Stimulated activated CD8-positive, alpha-beta memory T cell treated with anti-CD3 and anti-CD28 coated beads, Interleukin-7, amount 100 ng/mL, for 24 hours (primary cell): Measurements from ENCODE around the gene DERA.
"Not testable (repeated sequence)": the region's sequence is repeated elsewhere in the genome, so short reads cannot be mapped to it uniquely, and the experiment has no call there.

ENCODE experiments used
- DNase-seq: peaks from one replicate; pipeline ENCODE4 v3.0.0-alpha.2; 2020; ENCODE audit warnings: low read depth

Gene DERA

DNA sequence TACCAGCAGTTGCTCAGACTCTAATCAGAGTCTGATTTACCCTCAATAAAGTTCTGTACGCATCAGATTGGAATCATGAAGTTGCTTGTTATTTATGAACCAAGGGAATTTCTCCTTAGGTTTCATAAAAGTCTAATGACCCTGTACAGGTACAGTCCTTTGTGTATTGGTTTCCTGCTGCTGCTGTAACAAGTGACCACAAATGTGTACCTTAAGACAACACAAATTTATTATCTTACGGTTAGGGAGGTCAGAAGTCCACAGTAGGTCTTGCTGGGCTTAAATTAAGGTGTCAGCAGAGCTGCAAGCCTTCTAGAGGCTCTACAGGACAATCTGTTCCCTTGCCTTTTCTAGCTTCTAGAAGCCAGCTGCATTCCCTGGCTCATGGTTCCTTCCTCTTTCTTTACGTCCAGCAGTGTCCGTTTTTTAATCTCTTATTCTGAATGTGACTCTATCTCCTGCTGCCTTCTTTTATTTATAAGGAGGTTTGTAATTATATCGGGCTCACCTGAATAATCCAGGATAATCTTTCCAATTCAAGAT is 6.7 kb upstream of the DERA start:
- DNase-seq, result no peak

DNA sequence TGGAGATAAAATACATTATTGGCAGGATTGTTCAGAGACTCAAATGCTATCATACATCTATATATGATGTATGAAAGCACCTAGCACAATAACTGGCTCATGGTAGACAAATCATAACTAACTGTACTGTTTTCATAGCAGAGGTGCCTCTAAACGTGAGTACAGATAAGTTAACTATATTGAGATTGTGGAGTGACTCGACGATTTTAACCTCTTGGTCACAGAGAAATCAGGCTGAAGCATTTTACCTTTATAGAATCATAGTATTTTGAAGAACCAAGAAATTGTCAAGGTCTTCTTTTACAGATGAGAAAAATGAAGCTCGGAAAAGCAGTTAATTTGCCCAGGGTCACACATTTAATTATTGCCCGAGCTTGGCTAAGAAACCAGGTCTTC is 666 bp upstream of the DERA start:
- DNase-seq, result no peak

DNA sequence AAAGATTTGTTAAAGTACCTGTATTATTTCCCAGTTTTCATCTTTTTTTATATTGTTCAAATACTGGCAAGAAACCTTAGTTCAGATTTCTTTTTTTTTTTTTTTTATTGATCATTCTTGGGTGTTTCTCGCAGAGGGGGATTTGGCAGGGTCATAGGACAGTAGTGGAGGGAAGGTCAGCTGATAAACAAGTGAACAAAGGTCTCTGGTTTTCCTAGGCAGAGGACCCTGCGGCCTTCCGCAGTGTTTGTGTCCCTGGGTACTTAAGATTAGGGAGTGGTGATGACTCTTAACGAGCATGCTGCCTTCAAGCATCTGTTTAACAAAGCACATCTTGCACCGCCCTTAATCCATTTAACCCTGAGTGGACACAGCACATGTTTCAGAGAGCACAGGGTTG is 799 bp downstream of the DERA start:
- not testable (repeated sequence) for DNase-seq

DNA sequence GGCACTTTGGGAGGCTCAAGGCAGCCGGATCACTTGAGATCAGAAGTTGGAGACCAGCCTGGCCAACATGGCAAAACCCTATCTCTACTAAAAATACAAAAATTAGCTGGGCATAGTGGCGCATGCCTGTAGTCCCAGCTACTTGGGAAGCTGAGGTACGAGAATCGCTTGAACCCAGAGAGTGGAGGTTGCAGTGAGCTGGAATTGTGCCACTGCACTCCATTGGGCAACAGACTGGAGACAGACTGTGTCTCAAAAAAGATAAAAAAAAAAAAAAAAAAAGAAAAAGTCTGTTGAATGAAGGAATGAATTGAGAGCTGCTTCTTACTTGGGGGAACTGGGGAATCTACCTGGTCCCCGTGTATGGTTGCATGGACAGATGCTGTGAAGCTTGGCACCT is 3.0 kb downstream of the DERA start:
- DNase-seq, result not testable (repeated sequence)

DNA sequence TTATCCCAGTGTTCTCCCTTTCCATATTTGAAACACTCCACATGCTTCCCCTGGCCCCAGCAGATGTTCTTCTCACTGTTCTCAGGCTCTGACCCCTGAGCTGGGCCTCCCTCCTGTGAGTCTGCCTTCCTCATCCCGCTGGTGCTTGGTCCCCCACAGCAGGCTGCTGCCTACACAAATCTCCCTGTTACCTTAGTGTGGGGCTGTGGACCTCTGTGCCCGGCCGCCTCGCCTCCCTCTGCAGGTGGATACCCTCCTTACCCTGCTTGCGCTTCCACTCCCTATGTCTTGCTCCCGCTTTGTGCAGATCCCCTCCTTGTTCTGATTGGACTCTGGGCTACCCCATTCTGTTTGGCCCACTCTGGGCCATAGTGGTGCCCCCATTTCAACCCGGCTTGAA is 6.9 kb downstream of the DERA start:
- DNase-seq, result no peak

DNA sequence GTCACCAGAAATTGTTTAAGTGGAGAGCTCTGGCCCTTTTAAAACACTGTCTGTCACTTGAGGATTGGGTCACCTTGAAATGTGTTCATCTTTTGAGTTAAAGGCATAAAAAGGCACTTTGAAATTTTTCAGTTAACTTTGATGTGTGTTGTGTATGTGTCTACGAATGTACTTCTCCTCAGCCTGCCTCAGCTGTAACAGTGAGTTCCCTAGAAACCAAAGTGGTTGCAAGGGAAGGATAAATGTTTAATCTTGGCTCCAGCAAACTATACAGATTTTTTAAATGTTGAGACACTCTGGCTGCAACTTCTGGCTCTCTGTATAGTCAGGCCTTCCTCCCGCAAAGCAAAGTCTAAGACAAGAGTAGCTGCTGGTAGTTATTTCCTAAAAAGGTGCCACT is 8.3 kb downstream of the DERA start:
- DNase-seq, result no peak

DNA sequence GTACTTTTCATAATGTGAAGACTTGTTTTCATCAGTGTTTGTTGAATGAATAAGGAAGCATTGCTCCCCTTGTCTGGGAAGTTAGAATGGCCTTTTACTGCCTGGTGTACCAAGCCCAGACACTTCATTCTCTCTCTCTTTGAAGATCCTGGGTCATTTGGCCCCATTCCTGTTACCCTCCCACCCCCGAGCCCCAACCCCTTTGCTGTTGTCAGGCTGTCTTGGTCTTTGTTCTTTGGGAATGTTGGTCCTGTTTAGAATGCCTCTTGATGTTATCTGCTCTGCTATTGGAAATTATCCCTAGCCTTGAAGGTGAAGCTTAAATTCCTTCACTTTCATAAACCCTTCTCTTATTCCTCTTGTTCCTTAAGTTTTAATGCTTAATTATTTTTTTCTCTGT is 13.8 kb downstream of the DERA start:
- no peak for DNase-seq

DNA sequence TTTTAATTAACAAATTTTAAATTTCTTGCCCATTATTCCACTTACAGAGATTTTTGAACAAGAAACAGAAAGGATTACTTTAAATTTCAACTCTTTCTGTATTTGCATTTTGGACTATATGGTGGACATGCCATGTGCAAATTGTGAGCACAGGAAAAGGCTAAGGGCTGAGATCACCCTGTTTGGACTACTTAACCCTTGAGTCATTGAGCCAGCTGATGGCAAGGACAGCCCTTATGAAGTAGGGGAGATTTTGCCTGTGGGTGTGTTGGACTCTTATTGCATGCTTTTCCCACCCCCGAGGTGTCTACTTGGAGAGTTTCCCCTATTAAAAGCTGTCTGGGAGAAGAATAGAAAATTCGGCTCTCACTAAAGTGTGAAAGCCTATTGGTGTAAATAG is 17.2 kb downstream of the DERA start:
- no peak for DNase-seq

DNA sequence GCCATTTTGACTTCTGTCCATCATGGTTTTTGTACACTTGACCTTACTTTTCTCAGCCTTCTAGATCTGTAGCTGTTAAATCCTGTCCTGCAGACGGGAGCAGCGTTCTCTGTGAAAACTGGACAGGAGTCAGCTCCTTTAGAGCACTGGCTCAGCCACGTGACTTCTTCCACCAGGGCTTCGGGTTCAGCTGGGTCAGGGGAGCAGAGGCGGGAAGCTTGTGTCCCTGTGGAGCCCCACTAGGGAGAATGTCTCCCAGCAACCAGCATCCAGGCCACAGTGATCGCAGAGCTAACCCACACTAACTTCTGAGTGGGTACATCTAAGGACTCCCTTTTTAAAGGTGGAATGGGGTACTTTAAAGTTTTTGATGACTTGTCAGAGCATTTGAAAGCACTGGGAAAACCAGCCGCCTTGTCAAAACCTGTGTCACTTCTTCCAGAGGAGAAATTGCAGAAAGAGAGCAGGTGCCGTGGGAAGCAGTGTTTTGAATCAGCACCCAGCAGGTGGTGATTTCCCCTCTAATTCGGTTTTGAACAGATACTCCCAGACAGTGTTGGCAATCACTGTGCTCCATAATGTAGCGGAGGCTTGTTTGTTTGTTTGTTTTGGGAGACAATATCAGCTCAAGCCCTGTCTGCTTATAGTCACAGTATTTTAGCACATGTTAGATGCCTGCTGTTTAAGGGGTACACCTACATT is 17.9 kb downstream of the DERA start:
- DNase-seq, result no peak

DNA sequence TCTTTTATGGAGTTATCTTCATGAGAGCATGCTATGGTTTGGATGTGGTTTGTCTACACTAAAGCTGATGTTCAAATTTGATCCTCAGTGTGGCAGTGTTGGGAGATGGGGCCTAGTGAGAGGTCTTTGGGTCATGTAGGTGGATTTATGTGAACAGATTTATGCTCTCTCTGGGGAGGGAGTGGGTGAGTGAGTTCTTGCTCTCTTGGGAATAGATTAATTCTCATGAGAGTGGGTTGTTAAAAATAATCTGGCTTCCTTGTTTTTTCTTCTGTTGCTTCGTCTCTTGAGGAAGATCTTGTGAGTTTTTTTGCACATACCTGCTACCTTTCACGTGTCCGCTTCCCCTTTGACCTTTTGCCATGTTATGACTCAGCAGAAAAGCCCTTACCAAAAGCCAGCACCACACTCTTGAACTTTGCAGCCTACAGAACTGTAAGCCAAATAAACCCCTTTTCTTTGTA is 20.5 kb downstream of the DERA start:
- no peak for DNase-seq

DNA sequence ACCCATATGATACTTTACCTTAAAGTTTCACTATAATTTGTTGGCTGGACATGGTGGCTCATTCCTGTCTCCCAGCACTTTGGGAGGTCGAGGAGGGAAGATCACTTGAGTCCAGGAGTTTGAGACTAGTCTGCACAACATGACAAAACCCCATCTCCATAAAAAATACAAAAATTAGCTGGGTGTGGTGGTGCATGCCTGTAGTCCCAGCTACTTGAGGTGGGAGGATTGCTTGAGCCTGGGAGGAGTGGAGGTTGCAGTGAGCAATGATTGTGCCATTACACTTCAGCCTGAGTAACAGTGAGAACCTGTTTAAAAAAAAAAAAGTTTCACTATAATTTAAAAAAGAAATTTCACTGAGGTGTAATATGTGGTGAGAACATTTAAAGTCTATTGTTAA is 21.2 kb downstream of the DERA start:
- DNase-seq, result no peak

DNA sequence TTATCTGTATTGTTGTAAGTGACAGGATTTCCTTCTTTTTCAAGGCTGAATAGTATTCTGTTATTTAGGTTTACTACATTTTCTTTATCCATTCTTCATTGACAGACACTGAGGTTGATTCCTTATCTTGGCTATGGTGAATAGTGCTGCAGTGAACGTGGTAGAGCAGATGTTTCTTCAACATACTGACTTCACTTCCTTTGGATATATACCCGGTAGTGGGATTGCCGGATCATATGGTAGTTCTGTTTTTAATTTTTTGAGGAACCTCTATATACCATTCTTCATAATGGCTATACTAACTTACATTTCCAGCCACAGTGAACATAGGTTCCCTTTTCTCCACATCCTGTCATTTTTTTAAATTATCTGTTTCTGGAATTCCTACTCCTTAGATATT is 21.8 kb downstream of the DERA start:
- no peak for DNase-seq

DNA sequence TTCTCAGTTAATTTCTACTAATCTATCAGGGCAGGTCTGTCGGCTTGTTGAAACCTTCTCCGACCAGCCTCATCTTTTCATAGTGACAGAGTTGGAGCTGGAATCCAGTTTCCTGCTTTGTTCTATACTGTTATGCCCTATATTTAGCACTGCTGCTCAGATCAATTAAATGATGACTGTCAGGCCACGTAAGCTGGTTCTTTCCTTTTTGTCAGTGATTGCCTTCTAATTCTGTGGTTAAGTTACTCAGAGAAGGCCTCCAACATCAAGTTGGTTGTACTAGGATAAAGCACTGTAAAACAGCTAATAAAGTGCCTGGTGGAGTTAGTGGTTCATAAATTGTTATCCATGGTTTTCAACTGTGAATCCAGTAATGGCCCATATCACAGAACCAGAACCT is 22.6 kb downstream of the DERA start:
- no peak for DNase-seq

DNA sequence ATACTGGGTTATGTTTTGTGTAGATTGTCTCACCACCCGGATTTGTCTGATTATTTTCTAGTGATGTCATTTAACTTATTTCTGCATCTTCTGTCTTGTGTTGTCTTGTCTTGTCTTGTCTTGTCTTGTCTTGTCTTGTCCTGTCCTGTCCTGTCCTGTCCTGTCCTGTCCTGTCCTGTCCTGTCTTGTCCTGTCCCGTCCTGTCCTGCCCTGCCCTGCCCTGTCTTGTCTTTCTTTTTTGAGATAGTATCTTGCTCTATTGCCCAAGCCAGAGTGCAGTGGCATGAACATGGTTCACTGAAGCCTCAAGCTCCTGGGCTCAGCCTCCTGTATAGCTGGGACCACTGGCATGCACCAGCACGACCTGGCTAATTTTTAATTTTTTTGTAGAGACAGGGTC is 25.6 kb downstream of the DERA start:
- no peak for DNase-seq

DNA sequence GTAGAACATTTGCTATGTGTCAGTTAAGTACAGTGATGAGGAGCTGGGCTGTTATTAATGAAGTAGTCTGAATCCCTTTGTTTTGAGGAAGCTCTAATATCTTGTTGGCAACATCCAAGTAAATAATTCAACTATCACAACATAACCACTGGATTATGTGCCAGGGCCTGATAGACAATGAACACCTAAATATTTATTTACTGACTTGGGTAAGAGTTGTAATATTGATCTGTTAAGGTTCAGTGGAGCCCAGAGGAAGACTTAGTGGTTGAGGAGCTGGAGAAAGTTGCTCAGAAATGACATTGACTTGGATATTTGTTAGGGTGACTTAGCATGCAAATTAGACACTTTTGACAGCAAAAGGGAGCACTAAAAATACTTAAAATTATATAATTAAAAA is 26.8 kb downstream of the DERA start:
- DNase-seq, result no peak

DNA sequence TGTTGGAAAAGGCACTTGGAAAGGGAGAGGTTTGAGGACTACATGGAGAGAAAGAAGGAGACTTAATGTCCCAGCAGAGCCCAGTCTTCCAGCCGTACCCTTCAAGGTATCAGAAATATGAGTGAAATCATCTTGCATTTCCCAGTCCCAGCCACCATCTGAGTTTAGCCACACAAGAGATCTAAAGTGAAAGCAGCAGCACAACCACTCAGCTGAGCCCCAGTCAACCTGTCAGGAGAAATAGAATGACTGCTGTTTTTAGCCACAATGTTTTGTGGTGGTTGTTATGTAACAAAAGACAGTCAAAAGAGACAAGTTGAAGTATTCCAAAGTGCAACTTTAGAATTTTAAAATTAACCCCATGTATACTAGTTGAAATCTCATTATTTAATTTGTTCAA is 28.0 kb downstream of the DERA start:
- DNase-seq, result no peak

DNA sequence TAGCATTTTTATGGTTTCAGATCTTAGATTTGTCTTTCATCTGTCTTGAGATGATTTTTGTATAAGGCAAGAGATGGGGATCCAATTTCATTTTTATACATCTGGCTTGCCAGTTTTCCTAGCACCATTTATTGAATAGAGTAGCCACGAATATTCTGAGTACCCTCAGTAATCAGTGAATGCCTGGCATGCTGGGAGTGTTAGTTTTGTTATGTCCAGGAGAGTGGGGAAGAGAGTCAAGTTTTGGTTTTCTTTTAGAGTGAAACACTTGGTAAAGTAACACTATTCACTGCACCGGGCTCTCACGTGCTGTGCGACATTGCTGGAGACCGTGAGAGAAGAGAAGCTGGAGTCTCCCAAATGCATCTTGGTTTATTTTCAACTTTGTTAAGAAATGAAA is 31.3 kb downstream of the DERA start:
- DNase-seq, result no peak

DNA sequence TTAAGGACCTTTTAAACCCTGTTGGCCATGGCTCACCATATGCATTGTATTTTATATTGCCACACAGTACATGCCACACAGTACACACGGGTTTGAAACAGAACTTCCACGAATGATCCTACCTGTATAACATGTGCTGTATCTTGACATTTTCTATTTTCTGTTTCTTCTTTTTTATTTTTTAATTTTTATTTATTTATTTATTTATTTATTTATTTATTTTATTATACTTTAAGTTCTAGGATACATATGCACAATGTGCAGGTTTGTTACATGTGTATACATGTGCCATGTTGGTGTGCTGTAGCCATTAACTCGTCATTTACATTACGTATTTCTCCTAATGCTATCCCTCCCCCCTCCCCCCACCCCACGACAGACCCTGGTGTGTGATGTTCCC is 32.4 kb downstream of the DERA start:
- DNase-seq, result not testable (repeated sequence)

DNA sequence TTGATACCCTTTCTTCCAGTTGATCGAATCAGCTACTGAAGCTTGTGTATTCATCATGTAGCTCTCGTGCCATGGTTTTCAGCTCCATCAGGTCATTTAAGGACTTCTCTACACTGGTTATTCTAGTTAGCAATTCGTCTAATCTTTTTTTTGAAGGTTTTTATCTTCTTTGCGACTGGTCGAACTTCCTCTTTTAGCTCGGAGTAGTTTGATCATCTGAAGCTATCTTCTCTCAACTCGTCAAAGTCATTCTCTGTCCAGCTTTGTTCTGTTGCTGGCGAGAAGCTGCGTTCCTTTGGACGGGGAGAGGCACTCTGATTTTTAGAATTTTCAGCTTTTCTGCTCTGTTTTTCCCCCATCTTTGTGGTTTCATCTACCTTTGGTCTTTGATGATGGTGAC is 37.3 kb downstream of the DERA start:
- not testable (repeated sequence) for DNase-seq

DNA sequence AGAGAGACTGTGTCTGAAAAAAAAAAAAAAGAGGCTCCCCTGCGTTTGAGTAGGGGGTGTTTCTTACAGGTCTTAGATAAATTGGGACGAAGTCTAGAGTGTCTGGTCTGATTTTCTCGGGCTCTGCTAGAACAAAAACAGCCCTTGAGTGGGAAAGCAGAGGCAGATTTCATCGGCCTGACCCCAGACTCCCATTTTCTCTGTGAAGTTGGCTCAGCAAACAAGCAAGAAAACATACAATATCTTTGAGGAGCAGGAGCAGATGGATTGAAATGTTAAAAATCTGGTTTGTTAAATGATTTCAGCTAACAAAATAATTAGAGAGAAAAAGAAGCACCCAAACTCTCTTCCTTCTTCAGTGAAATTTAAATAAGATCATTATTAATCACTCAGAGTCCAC is 44.1 kb downstream of the DERA start:
- DNase-seq, result no peak

DNA sequence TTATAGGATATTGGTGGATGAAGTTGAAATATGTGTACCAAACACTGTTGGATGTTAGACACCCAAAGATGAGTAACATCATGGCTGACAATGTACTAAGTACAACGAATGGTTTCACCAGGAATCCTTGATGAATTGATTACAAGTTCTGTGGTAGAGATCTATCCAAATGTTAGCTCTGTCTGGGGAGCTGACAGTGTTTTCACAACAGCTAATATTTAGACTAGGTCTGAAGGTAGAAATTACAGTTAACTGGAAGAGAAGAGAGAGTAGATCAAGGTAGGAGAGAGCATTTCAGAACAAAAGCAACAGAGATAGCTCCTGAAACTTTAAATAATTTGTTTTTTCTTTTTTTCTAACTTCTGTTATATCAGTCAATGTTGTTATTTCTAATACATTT is 44.9 kb downstream of the DERA start:
- DNase-seq, result no peak

DNA sequence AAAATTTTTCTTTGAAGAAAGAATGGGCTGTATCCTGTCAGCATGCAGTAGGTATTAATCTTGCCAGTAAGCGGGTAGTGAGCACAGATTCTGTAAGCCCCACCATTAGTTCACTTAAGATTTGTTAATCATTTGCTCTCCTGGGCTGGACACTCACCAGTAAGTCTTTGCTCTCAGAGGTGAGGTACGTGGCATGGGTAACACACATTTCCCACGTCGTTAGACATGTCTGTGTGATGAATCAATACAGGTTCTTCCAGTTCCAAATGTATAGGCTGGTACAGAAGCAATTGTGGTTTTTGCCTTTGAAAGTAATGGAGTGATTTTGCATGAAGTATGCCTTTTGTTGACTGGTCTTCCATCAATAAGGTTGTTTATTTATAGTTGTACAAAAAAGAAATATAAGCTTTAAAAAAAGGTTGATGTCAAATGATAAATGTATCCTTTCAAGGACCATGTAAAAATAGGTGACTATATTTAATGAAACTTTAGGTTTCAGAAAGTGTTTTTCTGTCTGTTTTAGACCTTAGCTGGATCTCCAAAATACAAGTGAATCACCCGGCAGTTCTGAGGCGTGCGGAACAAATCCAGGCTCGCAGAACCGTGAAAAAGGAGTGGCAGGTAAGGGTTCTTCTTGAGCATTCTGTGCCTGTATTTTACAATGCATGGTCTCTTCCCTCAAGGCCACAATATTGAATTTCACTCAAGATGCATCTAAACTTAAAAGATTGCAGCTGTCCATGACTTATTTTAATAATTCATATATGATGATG is 45.5 kb downstream of the DERA start:
- no peak for DNase-seq

DNA sequence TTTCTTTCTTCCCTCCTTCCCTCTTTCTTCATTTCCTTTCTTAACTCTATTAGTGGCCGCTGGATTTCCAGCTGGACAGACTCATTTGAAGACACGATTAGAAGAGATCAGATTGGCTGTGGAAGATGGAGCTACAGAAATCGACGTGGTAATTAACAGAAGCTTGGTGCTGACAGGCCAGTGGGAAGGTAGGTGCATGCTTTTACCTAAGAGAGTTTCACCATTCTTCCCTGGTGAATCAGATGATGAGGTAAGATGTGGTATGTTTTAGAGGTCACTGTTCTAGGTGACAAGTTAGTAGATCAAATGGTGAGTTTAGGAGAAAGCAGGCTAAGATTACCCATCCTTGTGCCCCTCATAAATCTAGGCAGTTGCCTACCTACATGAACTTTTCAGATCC is 51.6 kb downstream of the DERA start:
- no peak for DNase-seq

DNA sequence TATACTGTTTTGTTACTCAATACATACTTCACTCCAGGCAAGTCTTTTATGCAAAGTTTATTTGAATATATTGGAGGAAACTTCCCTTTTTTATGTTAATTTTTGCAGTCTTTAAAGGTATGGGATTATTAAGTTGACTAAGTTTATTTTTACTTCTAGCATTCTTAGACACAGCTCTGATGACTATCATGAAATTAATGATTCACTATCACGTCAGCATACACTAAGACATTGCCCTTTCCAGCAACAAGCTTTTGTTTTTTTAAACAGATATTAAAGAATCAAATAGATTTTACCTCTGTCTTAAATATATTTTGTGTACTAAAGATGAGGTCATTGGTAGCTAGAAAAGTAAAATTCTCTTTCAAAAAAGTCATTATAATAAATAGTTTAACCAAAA is 52.1 kb downstream of the DERA start:
- DNase-seq, result no peak
